GM18870 (cell line): ENCODE measurements around the gene LAMA3.
A peak's percentile ranks its signal among the peaks of the same experiment; 100 is the strongest.

Experiments used
- ATAC-seq: cut with Tn5 transposase; IDR thresholded peaks from one replicate; pipeline ENCODE4 v1.9.1; 2021; ENCODE audit warnings: moderate library complexity; ENCODE audit not compliant: unreplicated experiment

The LAMA3 gene

DNA sequence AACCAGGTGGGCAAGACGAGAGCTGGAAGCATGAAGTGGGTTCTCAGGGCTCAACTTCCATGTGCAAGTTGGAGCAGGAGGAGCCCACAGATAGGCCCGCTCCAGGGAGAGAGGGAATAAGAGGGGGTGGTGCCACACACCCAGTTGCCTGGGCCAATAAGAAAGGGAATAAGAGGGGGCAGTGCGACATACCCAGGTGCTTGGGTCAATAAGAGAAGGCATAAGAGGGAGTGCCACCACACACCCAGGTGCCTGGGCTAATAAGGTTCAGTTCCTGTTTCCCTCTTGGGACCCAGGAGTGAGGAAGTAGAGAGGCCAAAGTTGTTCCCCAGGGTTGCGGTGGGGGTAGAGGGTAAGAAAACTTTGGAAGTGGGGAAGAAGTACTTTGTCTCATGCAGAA, 127.5 kb downstream of the LAMA3 start:
- no peak for ATAC-seq

DNA sequence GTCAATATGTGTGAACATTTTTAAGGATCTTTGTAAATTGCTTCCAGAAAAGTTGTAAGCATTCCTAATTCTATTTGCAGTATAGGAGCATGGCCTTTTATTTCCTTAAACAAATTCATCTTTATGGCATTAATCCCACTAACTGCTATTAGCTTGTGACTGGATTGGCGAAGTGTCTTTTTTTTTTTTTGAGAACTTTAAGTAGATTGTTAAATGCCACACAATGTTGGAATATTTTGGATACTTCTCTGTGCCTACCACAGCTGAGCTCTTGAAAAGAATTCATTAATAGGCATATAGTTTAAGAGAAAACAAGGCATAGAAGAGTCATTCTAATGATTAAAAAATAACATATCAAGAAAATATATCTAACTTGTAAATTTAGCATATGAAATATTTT, 129.7 kb downstream of the LAMA3 start:
- ATAC-seq, result no peak

DNA sequence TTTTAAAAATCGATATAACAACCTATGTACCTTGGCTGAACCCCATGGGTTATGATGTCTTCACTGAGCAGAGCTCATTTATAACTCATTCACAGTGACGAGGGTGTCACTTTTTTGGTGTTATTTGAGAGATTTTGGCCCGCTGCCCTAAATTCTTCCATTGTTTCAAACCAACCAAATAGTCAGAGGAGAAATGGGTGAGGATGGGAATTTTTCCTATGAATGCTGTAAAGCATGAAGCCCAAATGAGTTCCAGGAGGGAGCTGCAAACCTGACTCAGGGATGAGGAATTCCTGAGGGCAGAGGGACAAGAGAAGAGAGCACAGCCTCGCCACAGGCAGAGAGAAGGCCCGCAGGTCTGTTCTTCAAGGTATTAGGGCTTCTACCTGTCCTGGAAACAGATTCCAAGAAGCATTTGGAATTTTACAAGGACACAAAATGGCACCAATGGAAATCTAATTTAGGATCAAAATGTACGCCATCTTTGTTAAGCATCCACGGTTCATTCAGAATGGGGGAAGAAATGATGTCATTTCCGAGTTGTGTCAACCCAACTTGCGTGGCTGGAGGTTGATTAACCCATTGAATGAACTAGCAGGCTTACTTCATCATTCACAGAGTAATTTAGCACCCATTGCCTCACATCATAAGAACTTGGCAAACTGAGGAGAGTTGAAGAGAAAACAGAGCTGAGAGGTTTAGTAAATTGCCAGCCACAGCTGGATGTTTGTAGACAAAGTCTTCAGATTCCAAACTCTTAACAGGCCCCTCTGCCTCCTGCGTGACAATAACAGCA, 133.5 kb downstream of the LAMA3 start:
- no peak for ATAC-seq

DNA sequence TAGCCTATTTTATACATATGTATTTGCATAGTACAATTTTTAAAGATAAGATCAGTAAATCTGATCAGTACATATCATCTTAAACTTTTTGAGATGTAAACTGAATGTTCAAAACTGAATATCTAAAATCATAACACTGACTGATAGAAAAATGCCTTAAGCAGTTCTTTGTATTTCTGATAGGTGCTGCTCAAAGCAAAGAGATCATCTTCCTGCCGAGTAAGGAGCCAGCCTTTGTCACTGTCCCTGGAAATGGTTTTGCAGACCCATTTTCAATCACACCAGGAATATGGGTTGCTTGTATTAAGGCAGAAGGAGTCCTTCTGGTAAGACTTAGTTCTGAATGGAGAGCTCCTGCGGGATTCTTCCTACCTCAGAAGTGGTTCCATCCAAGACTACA, 135.0 kb downstream of the LAMA3 start:
- no peak for ATAC-seq

DNA sequence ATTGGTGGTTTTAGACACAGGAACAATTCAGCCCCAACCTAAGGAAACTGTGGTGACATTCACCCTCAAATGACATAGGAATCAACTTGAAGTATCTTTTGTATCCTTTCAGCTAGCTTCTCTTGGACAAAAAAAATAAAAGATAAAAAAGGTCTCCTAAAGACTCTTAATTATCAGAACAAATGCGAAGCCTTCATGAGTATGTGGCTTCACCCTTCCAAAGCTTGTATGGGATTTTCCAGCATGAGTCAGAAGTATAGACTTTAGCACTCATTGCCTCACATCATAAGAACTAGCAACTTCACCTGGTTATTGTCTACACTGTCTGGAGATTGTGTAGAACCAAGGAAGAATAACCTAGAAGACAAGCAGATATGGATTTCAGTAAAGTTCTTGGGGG, 135.4 kb downstream of the LAMA3 start:
- ATAC-seq, result no peak

DNA sequence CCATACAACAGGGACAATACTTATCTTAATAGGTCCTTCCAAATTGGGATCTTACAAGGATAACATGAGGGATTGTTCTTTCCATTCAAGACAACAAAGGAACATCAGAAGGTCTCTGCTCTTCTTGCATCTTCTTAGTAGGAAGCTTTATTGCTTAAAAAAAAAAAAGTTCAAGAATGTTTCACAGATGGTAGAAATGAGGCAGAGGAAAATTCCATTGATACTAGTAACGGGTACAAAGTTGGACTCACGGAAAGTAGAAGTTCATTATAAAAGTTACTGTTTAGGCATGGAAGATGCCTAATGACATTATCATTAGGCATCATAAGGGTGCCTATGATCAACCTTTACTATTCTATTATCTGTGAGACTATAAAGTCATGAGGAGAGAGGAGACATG, 136.2 kb downstream of the LAMA3 start:
- no peak for ATAC-seq

DNA sequence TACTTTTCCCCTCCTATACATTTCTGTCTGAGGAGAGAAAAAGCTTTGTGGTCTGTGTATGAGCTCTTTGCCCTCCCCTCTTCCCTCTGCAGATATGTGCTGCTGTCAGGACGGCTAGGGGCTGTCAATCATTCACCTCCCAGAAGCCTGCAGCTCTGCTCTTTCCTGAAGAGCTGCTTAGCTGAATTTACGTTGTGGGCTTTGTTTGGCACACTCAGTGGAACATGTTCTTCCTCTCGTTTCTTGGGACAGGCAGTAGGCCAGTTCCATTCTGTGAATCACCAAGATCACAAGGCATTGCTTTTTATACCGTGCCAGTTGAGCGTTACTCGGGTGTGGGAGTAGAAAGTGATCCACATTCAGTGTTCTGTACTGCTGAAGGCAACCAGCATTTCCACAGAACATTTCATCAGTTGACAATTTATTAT, 136.7 kb downstream of the LAMA3 start:
- no peak for ATAC-seq

DNA sequence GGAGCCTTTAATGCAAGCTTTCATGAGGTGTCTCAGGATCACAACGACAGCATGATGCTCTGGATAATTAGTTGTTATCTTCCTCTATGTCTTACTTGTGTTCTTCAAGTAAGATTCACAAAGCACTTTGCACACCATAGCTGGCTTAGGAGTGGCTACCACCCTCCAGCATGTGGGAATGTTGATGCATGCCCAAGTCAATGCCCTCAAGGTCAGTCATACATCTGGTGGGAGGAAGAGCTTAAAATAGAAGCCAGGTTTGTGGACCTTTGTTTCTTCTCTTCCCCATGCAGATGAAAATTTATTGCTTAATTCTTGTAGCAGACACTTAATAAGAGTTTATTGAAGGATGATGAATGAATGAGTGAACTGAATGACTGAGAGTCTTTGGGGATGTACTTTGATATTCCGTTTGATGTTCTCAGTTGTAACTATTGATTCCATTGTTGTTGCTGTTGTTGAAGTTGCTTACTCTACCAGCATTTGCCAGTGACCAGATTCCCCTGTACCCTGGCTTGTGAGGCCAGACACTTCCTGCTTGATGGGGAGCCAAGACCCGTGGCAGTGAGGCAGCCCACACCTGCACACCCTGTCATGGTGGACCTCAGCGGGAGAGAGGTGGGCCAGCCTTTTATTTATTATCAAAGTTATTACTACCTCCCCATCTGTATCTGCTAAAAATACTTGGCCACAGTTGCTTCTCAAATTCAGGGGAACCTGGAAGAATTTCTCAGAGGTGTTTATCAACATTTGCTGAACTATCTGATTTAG, 137.8 kb downstream of the LAMA3 start:
- ATAC-seq, result no peak

DNA sequence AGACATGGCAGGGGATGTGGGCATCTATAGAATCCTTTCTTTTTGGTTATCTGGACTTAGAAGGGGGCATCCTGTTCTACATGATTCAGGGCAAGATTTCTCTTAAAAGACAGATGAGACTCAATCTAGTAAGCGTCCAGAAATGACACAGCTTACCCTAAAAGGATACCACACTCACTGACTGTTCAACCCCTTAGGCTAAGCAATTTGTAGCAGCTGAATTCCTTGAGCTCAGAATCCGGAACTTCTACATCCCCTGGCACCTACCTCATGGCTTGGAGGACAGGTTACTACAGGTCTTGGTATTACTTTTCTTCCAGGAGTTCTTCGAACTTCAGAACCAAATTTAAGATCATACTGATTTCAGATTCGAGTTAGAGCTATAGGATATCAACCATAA, 138.4 kb downstream of the LAMA3 start:
- no peak for ATAC-seq

DNA sequence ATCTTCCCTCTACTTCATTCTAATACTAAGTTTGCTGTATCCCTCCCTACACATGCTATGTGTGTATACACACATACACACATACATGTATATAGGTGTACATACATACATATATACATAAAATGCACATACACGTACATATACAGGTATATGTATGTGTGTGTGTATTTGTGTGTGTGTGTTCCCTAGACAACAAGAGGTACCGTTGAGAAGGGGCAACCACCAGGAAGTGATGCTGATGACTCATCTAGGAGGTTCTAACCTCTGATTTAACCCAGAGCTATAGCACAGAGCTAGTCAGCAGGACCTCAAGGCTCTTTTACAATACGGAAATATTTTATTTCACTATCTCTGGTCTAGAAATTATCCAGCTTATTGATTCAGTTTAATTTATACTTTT, 139.2 kb downstream of the LAMA3 start:
- peak; percentile 94 for ATAC-seq

DNA sequence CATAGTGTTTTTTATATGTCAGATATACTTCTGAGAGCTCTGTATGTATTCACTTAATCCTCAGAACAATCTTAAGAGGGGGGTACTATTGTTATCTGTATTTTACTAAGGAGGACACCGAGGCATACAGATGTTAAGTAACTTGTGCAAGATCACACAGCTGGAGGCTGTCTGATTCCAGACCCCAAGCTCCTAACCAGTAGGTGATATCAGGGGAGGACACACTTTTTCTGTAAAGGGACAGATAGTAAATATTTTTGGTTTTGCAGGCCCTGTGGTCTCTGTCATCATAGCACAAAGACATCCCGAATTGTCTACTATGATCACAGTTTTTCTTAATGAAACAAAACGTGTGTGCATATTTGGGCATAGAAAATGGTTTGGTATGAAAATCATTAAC, 143.7 kb downstream of the LAMA3 start:
- no peak for ATAC-seq

DNA sequence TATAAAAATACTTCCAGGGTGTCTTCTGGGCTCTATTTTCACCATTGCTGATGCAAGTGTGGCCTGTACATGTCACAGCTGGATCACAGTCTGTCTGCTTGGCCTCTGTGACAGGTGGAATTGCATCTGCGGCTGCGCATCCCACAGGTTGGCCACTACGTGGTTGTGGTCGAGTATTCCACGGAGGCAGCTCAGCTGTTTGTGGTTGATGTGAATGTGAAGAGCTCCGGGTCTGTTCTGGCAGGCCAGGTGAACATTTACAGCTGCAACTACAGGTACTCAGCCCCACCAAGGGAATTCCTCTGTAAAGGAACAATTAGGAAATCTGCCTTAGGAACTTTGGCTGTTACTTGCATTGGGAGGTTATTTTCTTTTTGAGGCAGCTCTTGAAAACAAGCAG, 144.5 kb downstream of the LAMA3 start:
- no peak for ATAC-seq

DNA sequence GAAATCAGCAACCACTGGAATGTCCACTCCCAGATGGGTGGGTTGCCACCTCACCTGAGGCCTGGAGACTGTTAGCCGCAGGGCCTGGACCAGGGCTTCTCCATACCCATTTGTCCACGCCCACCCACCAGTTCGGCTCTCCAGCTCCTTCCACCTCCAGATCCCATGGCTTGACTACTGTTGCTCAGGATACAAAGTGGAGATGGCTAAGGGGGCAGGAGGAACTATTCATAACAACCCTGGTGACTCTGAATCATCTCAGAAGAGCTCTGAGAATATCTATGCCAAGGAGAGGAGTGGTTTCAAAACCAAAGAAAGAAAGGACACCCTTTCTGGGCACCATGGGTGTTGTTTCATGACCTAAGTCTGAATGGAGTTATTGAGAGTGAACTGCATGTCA, 145.8 kb downstream of the LAMA3 start:
- ATAC-seq, result no peak

DNA sequence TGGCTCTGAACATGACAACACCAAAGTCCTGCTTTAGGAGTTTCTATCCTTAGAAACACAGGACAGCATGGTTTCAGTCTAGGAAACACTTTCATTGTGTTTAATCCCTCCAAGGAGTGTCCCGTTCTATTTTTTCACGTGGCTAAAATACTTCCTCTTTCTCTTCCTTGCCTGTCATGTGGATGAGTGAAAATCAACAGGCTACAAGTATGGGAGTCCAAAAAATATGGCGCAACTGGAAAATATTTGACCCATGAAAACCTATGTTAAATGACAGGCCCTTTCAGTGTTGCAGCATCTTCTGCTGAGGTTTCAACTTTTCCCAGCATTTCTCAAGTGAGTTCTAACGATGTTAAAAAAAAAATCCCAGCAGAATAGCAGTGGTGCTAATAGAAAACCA, 146.3 kb downstream of the LAMA3 start:
- ATAC-seq, result no peak

DNA sequence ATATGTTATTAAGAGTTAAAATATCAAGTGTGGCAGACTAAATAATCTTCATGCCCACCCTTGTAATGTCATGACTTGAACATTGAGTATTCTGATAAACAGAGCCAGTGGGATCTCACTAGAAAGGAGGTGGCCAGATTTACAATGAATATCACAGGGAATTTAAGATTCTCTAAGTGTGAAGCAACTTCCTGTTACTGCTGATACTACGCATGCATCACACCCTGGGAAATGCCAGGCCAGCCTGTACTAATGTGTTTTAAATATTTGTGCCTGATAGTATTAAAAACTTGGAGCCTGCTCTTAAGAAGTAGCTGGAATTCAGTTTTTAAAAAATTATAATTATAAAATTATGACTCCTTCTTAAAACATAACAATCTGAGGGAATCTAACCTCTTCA, 148.3 kb downstream of the LAMA3 start:
- ATAC-seq, result no peak

DNA sequence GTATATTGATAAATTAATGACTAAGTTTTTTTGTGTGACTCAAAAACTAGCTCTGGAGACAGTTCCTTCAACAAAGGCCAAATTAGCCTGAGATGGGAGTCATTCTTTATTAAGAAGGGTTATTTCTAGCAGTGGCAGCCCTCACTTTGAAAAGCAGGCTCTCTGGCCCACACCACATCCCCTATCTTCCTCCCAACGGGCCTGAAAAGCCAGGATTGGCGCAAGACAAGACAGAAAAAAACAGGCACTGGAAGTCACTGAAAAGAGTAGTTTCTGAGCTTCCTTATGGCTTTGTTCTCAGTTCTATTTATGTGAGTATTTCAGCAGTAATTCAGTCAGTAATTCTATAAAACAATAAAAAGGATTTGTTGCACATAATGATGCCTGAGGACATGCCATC, 149.0 kb downstream of the LAMA3 start:
- ATAC-seq, result no peak

DNA sequence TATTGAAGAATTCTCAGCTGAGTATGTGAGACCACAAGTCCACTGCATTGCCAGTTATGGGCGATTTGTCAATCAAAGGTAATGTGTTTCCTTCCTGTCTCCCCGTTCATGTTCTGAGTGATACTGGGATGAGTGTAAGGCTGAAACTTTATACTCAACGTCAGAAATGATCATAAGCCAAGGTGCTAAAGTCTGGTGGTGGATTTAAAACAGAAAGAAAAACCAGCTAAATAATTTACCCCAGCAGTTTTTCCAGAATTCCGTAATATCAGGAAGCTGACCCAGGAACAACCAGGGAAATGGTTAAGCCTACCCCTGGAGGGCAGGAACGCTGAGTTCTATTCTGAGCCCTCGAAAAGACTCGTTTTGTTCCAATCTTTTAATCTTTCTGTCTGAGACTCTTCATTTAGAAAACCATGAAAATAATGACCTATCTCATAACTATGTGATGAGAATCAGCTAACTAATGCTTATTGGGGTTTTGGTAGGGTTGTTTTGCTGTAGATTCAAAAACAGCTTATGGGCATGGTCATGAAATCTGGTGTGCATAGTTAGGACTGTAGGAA, 149.6 kb downstream of the LAMA3 start:
- ATAC-seq, result no peak

DNA sequence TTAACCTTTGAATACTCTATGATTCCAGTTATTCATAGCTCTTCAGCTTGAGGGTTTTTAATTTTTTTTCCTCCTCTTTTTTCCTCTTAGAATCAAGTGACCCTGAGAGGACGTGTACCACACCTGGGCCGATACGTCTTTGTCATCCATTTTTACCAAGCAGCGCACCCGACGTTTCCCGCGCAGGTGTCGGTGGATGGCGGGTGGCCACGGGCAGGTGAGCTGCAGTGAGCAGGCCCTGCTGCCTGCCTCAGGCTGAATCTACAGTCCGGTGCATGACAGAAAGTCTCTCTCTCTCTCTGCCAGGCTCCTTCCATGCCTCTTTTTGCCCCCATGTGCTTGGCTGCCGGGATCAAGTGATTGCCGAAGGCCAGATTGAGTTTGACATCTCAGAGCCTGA, 153.1 kb downstream of the LAMA3 start:
- ATAC-seq, result no peak

DNA sequence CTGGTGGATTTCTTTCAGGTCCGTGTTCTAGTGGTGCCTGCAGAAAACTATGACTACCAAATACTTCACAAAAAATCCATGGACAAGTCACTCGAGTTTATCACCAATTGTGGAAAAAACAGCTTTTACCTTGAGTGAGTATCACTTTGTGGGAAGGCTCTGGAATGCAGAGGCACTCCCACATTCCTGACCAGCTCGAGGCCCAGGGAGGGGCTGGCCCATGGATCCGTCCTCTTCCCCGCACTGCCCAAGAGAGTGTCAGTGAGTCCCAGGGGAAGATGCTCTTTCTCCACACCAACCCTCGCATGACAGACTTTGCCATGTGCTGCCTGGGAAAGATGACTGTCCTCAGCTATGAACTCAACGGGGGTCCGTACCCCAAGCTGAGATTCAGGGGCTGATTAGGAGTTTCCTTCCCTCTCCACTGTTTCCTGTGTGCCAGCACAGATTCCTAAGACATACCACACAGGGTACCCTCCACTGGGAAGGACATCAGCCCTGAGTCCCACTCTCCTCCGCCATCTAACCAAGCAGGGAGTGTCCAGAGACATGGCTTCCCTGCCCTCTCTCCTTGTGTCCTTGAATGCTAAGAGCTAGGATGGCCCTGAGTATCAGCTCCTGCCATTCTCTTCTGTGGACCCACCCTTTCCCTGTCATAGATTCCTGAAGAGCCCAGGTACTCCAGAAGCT, 155.9 kb downstream of the LAMA3 start:
- no peak for ATAC-seq

DNA sequence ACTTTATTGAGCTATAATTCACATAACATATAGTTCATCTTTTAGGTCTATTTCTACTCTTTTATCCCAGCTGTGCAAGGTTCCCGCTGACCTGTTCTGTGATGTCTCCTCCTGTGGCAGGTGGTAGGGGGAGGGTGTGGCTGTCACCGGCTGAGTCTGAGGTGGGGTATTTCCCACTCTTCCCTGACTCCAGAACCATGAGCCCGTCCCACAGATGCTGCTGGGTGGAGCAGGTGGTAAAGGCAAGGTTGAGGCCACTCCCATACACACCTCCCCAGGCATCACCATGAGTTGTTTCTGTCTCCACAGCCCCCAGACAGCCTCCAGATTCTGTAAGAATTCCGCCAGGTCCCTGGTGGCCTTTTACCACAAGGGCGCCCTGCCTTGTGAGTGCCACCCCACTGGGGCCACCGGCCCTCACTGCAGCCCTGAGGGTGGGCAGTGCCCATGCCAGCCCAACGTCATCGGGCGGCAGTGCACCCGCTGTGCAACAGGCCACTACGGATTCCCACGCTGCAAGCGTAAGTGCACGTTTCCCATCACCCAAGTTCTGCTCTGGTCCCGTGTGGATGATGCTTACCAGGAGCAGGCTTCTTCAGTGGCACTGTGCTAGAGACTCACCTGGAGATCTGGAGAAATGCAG, 156.9 kb downstream of the LAMA3 start:
- ATAC-seq, result no peak

DNA sequence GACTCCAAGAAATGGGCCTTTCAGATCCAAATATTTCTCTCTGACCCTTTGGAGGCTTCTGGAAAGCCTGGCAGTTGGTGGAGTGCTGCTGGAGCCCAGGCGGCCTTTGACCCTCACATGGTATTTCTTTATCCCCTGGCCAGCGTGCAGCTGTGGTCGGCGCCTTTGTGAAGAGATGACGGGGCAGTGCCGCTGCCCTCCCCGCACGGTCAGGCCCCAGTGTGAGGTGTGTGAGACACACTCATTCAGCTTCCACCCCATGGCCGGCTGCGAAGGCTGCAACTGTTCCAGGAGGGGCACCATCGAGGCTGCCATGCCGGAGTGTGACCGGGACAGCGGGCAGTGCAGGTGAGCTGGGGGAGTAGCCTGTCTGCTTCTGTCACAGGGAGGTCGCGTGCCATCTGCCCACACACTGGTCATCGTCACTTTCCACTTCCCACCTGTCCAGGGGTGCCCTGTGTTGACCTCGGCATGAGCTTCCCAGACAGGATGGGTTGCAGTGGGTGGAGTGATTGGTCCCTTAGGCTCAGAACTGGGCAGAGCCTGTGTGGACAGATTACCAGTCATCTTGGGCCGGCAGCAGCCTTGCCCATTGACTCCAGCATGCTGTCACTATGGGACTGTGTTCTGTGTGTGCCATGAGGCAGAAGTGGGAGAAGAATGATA, 158.2 kb downstream of the LAMA3 start:
- ATAC-seq, result no peak
